Fibroblast of pulmonary artery (primary cell): ENCODE data around the gene CACNA2D3.
A peak's percentile ranks its signal among the peaks of the same experiment; 100 is the strongest.

Source experiments
- DNase-seq: peaks from one replicate; pipeline ENCODE4 v3.0.0-alpha.2; 2010; ENCODE audit warnings: low read depth
- H3K4me3 ChIP-seq: replicated peaks from 2 replicates; pipeline ENCODE4 v1.5.1; 2011; ENCODE audit warnings: low read depth, mild to moderate bottlenecking, control low read depth, low read length, moderate library complexity
- TF ChIP-seq, protein P1 (sequence below): IDR thresholded peaks from 2 replicates; pipeline ENCODE4 v1.5.1; 2011; ENCODE audit warnings: mild to moderate bottlenecking, control low read depth, low read length, inconsistent platforms; ENCODE audit errors: missing control alignments

CACNA2D3 gene

GRCh38 chr3:54709785-54710184 is 587.4 kb downstream of the CACNA2D3 start:
- TF ChIP-seq, protein P1, sequence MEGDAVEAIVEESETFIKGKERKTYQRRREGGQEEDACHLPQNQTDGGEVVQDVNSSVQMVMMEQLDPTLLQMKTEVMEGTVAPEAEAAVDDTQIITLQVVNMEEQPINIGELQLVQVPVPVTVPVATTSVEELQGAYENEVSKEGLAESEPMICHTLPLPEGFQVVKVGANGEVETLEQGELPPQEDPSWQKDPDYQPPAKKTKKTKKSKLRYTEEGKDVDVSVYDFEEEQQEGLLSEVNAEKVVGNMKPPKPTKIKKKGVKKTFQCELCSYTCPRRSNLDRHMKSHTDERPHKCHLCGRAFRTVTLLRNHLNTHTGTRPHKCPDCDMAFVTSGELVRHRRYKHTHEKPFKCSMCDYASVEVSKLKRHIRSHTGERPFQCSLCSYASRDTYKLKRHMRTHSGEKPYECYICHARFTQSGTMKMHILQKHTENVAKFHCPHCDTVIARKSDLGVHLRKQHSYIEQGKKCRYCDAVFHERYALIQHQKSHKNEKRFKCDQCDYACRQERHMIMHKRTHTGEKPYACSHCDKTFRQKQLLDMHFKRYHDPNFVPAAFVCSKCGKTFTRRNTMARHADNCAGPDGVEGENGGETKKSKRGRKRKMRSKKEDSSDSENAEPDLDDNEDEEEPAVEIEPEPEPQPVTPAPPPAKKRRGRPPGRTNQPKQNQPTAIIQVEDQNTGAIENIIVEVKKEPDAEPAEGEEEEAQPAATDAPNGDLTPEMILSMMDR: no peak
- no peak overlapping the region for H3K4me3 ChIP-seq
- DNase-seq: no peak

GRCh38 chr3:54710954-54711353 is 588.6 kb downstream of the CACNA2D3 start:
- H3K4me3 ChIP-seq: no peak overlapping the region
- TF ChIP-seq, protein P1: no peak
- no peak for DNase-seq

DNA sequence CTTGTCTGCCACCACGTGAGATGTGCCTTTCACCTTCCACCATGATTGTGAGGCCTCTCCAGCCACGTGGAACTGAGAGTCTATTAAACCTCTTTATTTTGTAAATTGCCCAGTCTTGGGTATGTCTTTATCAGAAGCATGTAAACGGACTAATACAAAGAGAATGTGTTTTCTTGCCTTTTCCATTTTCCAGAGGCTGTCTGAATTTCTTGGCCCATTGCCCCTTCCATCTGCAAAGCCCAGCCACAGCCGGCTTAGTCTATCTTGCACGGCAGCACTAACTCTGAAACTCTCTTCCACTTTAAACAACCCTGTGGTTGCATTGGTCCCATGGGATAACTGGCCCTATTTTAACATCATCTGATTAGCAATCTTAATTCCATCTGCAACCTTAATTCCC is 590.2 kb downstream of the CACNA2D3 start:
- H3K4me3 ChIP-seq: no peak overlapping the region
- DNase-seq: peak; percentile 14
- TF ChIP-seq, protein P1: no peak

- H3K4me3 ChIP-seq: no peak overlapping the region
- TF ChIP-seq, protein P1: no peak
- DNase-seq: no peak
These were observed 590.7 kb downstream of the CACNA2D3 start for GRCh38 chr3:54713031-54713430.

DNA sequence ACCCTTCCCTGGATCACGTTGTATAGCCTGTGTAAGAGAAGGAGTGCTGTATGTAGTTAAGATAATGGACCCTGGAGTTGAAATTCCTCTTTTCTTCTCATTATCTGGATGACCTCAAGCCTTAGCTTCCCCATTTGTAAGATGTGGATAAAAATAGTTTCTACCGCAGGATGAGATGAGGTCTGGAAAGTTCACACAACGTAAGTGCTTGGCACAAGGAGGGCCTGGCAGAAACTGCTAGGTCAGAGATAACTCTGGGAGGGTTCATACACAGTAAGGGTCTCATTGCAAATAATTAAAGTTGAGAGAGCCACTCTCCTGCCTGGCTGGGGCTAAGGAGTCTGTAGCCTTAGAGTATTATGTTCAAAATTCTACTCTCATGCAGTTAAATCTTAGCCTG is 591.1 kb downstream of the CACNA2D3 start:
- H3K4me3 ChIP-seq: no peak overlapping the region
- DNase-seq: no peak
- TF ChIP-seq, protein P1: no peak

- TF ChIP-seq, protein P1: no peak
- DNase-seq: no peak
- H3K4me3 ChIP-seq: no peak overlapping the region
These were observed 591.7 kb downstream of the CACNA2D3 start for GRCh38 chr3:54714035-54714434.

- TF ChIP-seq, protein P1: no peak
These were observed 595.2 kb downstream of the CACNA2D3 start for GRCh38 chr3:54717506-54717905.

More at GRCh38 chr3:54717506-54717905, 595.2 kb downstream of the CACNA2D3 start:
- no peak for DNase-seq
- H3K4me3 ChIP-seq: no peak overlapping the region
